AG04450 (cell line): ENCODE measurements around the gene LASP1. TPM values are rescaled to one million over a fixed set of nuclear protein-coding genes. Genes with fewer than 3 reads are reported as not detected.

Experiments used
- CTCF ChIA-PET: fragments of 300-600, 350-600 bp; formaldehyde crosslinking; extraction: SDS; loops from one replicate; lab custom pipeline; 2022; ENCODE audit warnings: antibody characterized with exemption, inconsistent platforms; lab: Charles Lee
- POLR2A ChIA-PET: fragments of 350-600 bp; formaldehyde crosslinking; extraction: SDS; loops from one replicate; lab custom pipeline; 2021; ENCODE audit warnings: antibody characterized with exemption, inconsistent platforms; lab: Yijun Ruan, JAX
- DNase-seq: peaks from one replicate; pipeline ENCODE4 v3.0.0-alpha.2; 2011; ENCODE audit warnings: low read depth, low spot score
- H3K27ac ChIP-seq: one replicate; pipeline ENCODE4 v1.5.1; 2012; ENCODE audit warnings: low read depth, low read length, control low read depth
- H3K27me3 ChIP-seq: one replicate; pipeline ENCODE4 v1.6.0; 2012; ENCODE audit warnings: low read length; ENCODE audit not compliant: control insufficient read depth, insufficient read depth
- H3K4me3 ChIP-seq: 2 replicates; pipeline ENCODE4 v1.5.1; 2011; ENCODE audit warnings: mild to moderate bottlenecking, low read depth, low read length, control low read depth
- H3K9me3 ChIP-seq: 2 replicates; pipeline ENCODE4 v1.5.1; 2012; ENCODE audit warnings: low read length; ENCODE audit not compliant: control insufficient read depth, insufficient read depth
- CTCF ChIP-seq: IDR thresholded peaks from 2 replicates; pipeline ENCODE4 v1.5.1; 2011; ENCODE audit warnings: low read depth, low read length, control low read depth, inconsistent platforms
- polyA plus RNA-seq: library from polyadenylated mRNA; depleted of rRNA; stranded (reverse); fragments of >200 nt; gene quantifications from 2 replicates; pipeline ENCODE4 v1.2.3, GENCODE V29; 2011

The LASP1 gene
- polyA plus RNA-seq, 1 experiment = 181 TPM

GRCh38 chr17:38912221-38912813, 42.5 kb downstream of the LASP1 start:
- ChIA-PET CTCF (no interaction called here), POLR2A (interaction anchor here (0.6 kb wide), 2 partner anchors 12 to 600 kb away, joined by 3 to 4 read pairs; no protein-coding TSS in a partner anchor)
- no peaks in the 10 kb centered on the region for H3K27me3 ChIP-seq
- H3K4me3 ChIP-seq = no peak overlapping the region
- H3K9me3 ChIP-seq = no peaks in the 10 kb centered on the region; the same call in 1 of the 2 replicates
- TF ChIP-seq CTCF = no peak
- H3K27ac ChIP-seq = peak overlapping the region; percentile 11
- DNase-seq = no peak

- TF ChIP-seq CTCF = no peak
- POLR2A ChIA-PET = interaction anchor here (1.0 to 2.1 kb wide), 2 partner anchors 14 to 239 kb away, joined by 3 to 7 read pairs; no protein-coding TSS in a partner anchor
- H3K4me3 ChIP-seq = no peak overlapping the region
- peak overlapping the region; percentile 31 for H3K27ac ChIP-seq
- H3K9me3 ChIP-seq = no peaks in the 10 kb centered on the region; the same call in 1 of the 2 replicates
- CTCF ChIA-PET = no interaction called here
- DNase-seq = no peak
- no peaks in the 10 kb centered on the region for H3K27me3 ChIP-seq
Measured at GRCh38 chr17:38914741-38915638, 45.1 kb downstream of the LASP1 start.

- DNase-seq = no peak
- Histone ChIP-seq H3K9me3 (no peaks in the 10 kb centered on the region; the same call in 1 of the 2 replicates), H3K27ac (peak overlapping the region; percentile 11), H3K4me3 (no peak overlapping the region), H3K27me3 (no peaks in the 10 kb centered on the region)
- ChIA-PET CTCF (interaction anchor here (0.7 kb wide), 1 partner anchor 260 kb away, joined by 3 read pairs; no protein-coding TSS in a partner anchor), POLR2A (interaction anchor here (1.6 to 2.1 kb wide), 2 partner anchors 15 to 238 kb away, joined by 3 to 7 read pairs; no protein-coding TSS in a partner anchor)
- TF ChIP-seq CTCF = no peak
Measured at GRCh38 chr17:38915639-38915995, 45.8 kb downstream of the LASP1 start.

GRCh38 chr17:38916771-38917170, 46.9 kb downstream of the LASP1 start:
- Histone ChIP-seq H3K9me3 (no peaks in the 10 kb centered on the region; the same call in 1 of the 2 replicates), H3K27ac (no peak overlapping the region), H3K4me3 (no peak overlapping the region), H3K27me3 (no peaks in the 10 kb centered on the region)
- POLR2A ChIA-PET = interaction anchor here (1.6 kb wide), 1 partner anchor 237 kb away, joined by 3 read pairs; no protein-coding TSS in a partner anchor
- CTCF ChIA-PET = no interaction called here
- DNase-seq = no peak
- no peak for TF ChIP-seq CTCF
